GM19468 (cell line): Measurements from ENCODE around the gene BEAN1.
"Not testable (repeated sequence)": the region's sequence is repeated elsewhere in the genome, so short reads cannot be mapped to it uniquely, and the experiment has no call there.

ENCODE experiments used
- ATAC-seq: cut with Tn5 transposase; IDR thresholded peaks from one replicate; pipeline ENCODE4 v1.9.1; 2021; ENCODE audit warnings: mild to moderate bottlenecking, moderate library complexity, moderate number of reproducible peaks; ENCODE audit not compliant: unreplicated experiment; ENCODE audit errors: extremely low read depth

Gene BEAN1

GRCh38 chr16:66497921-66498320 lies 70.8 kb downstream of the BEAN1 start:
- ATAC-seq: not testable (repeated sequence)

DNA sequence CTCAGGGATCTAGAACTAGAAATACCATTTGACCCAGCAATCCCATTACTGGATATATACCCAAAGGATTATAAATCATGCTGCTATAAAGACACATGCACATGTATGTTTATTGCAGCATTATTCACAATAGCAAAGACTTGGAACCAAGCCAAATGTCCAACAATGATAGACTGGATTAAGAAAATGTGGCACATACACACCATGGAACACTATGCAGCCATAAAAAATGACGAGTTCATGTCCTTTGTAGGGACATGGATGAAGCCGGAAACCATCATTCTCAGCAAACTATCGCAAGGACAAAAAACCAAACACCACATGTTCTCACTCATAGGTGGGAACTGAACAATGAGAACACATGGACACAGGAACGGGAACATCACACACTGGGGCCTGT lies 74.5 kb downstream of the BEAN1 start:
- not testable (repeated sequence) for ATAC-seq

DNA sequence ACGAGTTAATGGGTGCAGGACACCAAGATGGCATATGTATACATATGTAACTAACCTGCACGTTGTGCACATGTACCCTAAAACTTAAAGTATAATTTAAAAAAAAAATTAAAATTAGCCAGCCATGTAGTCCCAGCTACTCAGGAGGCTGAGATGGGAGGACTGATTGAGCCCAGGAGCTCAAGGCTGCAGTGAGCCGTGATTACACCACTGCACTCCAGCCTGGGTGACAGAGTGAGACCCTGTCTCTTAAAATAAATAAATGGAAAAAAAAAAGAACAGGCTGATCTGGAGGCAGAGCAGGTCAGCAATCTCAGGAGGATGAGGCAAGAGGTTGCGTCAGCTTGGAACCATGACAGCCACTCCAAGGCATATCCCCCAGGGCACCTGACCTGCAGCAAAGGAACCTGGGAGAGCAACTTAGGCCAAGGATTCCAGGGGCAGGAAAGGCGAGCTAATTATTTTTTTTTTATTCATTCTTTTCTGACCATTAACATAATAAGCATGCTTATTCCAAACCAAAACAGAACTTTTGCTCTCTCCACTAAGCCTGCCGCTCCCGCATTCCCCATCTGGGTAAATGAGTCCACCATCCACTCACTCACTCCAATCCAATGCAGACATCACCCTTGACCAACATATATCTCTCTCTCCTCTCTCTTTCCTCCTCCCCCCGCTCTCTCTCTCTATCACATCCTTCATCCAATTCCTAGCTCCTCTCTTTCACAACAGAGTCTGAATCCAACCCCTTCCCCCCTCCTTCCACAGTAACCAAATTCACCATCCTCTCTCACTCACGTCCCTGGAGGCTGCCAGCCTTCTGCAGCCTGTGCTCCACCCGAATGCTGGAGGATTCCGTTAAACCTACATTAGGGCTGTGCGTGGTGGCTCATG lies 75.2 kb downstream of the BEAN1 start:
- no peak for ATAC-seq

- no peak for ATAC-seq
Observed at GRCh38 chr16:66503030-66503429, 75.9 kb downstream of the BEAN1 start.

GRCh38 chr16:66503612-66504011 lies 76.5 kb downstream of the BEAN1 start:
- no peak for ATAC-seq

- ATAC-seq: no peak
Observed at GRCh38 chr16:66507731-66508239, 80.7 kb downstream of the BEAN1 start.

GRCh38 chr16:66508248-66508913 lies 81.3 kb downstream of the BEAN1 start:
- ATAC-seq: no peak

DNA sequence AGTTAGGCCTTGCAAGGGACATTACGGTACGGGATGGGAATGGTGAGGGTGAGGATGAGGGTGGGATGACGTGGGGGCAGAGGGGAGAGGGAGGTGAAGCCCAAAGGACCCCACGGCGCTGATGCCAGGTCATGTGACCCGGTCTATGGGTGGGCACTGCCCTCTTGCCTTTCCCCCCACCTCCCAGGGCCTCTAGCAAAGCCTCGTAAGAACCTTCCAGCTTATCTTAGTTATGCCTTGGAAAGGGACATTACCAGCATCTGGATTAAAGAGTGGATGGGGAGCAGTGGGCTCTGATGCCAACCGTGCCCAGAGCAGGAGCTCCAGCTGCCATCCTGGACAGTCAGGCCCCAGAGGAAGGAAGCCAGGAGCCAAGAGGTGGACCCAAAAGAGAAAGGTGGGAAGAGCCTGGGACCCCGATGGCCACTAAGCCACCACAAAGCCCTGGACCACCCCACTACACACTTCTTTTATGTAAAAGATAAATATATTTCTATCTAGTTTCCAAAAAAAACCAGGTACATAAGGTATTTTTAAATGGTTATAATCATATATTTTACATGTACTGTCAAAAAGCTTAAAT lies 81.9 kb downstream of the BEAN1 start:
- ATAC-seq: no peak

DNA sequence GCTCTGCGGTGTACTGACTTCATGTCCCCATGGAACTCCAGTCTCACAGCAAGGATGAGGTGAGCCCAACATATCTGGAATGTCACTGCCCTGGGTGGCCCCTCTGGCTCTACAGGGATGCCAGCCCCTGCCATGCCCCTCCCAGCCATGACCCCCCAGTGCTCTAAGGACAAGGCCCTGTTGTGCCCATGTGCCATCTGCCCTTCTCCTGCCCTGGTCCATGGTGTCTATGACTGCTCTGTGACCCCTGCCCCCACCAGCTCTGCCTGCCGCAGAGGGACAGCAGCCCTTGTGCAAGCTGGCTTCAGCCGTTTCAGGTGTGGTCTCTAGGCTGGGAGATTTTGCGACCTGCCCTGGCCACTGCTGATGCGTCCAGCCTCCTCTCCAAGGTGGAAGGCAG lies 82.5 kb downstream of the BEAN1 start:
- ATAC-seq: no peak

GRCh38 chr16:66510298-66510697 lies 83.2 kb downstream of the BEAN1 start:
- ATAC-seq: no peak

DNA sequence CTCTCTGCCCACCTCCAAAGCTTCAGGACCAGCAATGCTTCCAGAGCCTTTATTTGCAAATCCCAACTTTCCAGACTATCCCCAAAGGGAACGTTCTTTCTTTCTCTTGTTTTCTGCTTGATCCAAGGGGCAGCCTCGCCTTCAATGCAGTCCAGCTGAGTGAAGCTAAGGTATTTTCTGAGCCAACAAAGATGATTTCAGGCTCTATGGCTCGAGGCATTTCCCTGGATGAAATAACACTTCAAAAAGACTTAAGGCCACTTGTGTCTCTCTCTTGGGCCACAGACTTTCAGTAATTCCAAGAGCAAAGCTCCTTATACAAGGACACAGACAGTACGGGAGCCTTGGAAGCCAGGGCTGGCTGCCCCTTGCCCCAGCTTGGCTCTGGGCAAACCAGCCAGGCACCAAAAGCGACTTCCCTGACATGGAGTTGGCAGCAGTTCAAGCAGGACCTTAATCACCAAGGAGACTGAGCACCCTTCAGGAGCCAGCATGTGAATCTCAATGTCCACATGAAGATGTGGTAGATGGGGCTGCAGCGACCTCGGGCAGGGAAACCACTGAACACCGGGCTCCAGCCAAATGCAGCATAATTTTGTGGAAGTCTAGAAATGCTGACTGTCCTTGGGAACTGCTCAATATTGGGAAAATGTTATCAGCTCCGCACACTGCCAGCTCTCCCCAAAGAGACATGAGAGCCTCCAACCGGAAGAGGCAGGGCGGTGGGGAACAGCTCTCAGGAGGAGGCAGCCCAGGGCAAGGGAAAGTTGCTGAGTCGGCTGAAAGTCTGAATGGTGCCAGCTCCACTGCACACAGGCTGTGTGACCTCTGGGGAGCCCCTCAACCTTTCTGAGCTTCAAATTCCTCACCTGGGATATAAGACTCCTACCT lies 83.9 kb downstream of the BEAN1 start:
- ATAC-seq: no peak

GRCh38 chr16:66511602-66512271 lies 84.6 kb downstream of the BEAN1 start:
- ATAC-seq: no peak

- ATAC-seq: no peak
Observed at GRCh38 chr16:66512272-66513110, 85.4 kb downstream of the BEAN1 start.

DNA sequence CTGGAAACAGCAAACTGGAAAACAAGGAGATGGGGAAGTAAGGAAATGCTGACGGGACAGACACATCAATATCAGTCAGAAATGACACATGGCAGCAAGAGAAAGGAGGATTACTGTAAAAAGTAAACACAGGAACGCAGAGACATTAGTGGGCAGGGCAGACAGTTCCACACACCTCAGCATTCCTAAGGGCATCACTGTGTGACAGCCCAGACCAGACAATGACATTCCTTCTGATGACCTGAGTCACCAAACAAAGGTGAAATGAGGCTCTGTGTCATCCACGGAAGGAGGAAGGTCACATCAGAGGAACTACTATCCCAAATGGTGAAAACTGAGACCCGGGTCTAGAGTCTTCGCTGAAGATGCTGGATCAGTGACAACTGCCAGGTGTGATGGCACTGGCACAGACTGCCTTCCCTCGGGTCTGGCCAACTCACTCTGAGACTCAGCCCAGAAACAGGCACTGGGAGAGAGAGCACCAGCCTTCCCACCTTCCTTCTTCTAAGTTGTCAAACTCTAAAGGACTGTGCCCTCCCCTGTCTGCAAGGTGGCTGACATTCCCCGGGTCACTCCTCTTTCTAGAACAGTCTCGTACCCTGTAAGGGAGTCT lies 86.1 kb downstream of the BEAN1 start:
- ATAC-seq: no peak

DNA sequence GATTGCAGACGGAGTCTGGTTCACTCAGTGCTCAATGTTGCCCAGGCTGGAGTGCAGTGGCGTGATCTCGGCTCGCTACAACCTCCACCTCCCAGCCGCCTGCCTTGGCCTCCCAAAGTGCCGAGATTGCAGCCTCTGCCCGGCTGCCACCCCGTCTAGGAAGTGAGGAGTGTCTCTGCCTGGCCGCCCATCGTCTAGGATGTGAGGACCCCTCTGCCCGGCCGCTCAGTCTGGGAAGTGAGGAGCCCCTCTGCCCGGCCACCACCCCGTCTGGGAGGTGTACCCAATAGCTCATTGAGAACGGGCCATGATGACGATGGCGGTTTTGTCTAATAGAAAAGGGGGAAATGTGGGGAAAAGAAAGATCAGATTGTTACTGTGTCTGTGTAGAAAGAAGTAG lies 87.3 kb downstream of the BEAN1 start:
- ATAC-seq: not testable (repeated sequence)

DNA sequence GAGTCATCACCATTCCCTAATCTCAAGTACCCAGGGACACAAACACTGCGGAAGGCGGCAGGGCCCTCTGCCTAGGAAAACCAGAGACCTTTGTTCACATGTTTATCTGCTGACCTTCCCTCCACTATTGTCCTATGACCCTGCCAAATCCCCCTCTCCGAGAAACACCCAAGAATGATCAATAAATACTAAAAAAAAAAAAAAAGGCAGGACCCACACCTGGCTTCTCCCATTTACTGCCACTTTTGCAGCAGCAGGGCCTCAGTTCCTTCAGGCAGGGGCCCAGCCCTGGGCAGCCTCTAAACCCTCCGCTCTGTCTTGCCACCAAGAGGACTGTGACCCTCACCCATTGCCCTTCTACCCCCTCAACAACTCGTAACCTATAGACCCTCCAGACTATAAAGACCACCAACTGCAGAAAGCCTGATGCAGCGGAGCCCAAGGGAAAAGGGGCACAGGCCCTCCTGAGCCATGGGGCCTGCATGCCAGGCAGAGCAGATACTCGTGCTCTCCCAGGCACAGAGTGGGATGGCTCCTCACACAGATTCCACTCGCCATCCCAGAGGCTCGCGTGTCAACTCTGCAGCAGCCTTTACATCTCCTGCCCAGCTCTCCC lies 88.0 kb downstream of the BEAN1 start:
- ATAC-seq: not testable (repeated sequence)

DNA sequence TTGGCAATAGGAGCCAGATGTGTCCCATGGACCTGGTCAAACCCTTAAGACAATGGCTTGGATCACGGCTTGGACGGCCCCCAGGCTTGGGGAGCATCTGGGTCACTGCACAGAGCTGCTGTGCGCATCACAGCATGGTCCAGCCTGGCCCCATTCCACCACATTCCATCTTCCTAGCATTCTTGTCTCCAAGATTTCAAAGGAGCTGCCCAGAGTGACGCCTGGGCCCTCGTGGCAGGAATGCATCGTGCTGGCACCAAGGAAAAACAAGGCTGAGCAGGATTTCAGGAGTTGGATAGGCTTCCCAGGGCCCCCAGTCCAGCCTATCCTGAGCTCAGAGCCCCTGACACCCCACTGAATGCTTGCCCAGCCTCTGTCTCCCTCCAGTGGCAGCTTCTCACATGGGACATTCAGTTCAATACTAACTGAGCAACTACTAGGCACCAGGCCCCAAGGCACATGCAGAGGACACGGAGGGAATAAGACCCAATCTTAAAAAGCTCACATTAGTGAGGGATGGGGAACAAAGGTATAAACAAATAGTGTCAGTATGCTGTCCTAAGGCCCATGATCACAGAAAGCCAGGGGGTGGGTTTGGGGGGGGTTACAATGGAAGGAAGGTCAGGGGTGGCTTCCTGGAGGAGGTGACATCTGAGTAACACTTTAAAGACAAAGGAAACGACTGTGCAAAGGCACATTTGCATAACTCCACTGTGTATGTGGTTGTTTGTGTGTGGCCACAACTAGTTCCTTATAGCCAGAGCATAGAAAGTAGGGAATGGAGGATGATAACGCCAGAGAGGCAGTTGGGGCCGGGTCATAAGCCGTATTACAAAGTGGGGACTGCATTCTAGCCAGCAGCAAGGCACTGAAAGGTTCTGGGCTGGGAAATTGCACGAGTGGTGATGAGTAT lies 88.8 kb downstream of the BEAN1 start:
- no peak for ATAC-seq
